ENCODE results near the gene MGAT5.

MGAT5 gene, protein sequence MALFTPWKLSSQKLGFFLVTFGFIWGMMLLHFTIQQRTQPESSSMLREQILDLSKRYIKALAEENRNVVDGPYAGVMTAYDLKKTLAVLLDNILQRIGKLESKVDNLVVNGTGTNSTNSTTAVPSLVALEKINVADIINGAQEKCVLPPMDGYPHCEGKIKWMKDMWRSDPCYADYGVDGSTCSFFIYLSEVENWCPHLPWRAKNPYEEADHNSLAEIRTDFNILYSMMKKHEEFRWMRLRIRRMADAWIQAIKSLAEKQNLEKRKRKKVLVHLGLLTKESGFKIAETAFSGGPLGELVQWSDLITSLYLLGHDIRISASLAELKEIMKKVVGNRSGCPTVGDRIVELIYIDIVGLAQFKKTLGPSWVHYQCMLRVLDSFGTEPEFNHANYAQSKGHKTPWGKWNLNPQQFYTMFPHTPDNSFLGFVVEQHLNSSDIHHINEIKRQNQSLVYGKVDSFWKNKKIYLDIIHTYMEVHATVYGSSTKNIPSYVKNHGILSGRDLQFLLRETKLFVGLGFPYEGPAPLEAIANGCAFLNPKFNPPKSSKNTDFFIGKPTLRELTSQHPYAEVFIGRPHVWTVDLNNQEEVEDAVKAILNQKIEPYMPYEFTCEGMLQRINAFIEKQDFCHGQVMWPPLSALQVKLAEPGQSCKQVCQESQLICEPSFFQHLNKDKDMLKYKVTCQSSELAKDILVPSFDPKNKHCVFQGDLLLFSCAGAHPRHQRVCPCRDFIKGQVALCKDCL

DNA sequence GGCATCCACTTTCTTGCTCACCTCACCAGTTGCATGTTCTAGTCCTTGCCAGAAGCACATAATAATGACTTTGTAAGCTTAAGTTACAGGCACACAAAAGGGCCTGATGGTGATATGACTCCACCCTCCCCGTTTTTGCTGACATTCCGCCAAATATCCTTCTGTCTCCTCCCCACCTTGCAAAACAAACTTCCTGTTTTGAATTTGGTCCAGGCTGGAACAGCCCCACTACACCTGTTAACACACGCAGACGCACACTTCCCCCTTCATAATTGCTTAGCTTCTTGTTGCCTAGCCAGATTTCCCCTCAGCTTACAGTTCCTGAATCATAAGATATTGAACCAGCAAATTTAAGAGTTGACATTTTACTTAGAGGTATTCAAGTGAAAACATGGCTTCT, at the start of gene MGAT5:
Gene MGAT5 (plus strand): TSS at position 269 of the 400 bp plus-strand sequence. CDS start 332 bp downstream, outside the sequence.
- no peak for DNase-seq (ENCODE audit: low read depth)

DNA sequence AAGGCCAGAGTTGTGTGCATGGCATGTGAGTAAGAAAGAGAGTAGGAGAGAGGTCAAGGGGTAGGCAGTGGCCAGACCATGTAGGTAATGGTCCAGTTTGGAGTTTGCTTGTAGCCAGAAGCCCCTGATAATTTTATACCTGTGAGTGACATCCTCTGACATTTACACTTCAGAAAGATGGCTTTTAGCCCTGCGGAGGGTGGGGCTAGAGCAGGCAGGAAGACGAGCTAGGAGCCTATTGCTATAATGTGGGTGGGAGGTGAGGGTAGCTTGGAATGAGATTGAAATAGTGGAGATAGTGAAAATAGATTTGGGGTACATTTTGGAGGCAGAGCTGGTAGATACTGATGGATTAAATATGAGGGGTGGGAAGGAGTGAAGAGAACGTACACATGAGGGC, 48.8 kb upstream of the MGAT5 start:
- DNase-seq (ENCODE audit: low read depth) = no peak

DNA sequence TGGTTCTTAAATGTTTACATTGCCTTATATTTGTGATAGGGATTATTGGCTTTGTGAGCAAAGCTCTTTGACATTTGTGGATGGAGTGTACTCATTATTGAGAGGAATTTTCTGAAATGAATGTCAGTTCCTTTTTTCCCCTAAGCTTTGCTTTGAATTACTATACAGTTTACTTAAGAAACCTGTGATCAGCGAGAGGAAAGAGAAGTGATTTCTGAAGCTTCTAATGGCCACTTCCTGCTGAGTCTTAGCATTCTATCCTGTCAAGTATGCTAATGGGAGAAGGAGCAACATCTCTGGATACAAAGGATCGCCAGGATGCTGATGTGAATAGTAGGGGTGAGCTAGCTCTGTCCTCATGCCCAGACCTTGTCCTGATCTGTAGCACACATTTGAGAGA, 47.8 kb upstream of the MGAT5 start:
- no peak for DNase-seq (ENCODE audit: low read depth)

DNA sequence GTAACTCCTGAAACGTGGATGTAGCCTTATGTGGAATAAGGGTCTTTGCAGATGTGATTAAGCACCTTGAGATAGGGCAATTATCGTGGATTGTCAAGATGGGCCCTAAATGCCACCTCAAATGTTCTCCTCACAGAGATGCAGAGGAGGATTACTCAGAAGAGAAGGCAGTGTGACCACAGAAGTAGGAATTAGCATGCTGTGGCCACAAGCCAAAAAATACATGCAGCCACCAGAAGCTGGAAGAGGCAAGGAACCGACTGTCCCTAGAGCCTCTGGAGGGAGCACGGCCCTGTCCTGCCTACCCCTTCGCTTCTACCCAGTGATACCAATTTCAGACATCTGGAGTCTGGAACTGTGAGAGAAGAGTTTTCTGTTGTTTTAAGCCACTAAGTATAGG, 47.3 kb upstream of the MGAT5 start:
- DNase-seq (ENCODE audit: low read depth) = no peak

GRCh38 chr2:134207589-134208209, 46.2 kb upstream of the MGAT5 start:
- peak; percentile 49 for DNase-seq (ENCODE audit: low read depth)

GRCh38 chr2:134208825-134209224, 45.0 kb upstream of the MGAT5 start:
- DNase-seq (ENCODE audit: low read depth) = no peak

GRCh38 chr2:134212746-134213145, 41.1 kb upstream of the MGAT5 start:
- DNase-seq (ENCODE audit: low read depth) = no peak

DNA sequence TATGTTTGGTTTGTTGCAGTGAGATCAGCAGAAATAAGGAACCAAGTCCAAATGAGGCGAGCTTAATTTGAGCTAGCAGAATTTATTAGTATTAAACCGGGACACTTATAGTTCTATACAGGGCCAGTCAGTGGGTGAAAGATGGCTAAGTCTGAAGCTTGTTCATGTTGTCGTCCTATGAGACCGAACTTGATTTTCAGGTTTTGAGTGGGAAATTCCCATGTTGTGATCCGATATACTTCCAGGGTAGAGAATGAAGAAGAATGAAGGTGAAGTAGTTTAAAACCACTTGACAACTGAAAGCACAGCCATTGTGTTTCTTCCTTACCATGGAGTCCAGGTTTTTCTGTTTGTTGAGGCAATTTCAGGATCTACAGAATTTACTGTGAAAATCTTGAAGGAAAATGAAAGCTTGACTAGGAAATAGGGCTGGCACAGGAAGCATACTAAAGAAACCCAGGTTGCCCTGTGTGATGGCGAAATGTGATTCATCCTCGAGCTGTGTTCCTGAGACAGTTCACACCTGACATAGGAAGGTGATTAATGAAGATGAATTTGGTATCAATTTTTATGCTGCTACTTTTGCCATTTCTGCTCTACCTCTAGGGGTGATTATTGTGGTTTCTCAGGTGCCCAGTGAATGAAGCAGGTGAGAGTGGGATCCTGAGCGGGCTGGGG, 37.6 kb upstream of the MGAT5 start:
- no peak for DNase-seq (ENCODE audit: low read depth)

DNA sequence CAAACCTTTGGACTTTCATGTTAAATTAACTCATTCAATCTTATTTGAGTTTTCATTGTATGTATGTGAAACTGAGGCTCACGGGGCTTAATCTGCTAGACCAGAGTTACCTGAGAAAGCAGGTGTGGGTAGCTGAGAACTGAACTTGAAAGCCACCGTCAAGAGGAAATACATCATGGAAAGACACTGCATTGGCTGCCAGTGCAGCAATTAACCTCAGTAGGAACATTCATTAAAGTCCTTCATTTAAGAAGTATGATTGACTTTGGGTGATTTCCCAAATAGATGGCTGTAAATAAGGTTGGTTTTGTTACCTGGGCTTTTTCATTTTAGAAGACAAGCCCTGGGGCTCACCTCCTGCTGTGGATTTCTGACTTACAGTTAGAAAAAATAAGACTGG, 36.5 kb upstream of the MGAT5 start:
- no peak for DNase-seq (ENCODE audit: low read depth)

GRCh38 chr2:134217924-134218323, 35.9 kb upstream of the MGAT5 start:
- no peak for DNase-seq (ENCODE audit: low read depth)

DNA sequence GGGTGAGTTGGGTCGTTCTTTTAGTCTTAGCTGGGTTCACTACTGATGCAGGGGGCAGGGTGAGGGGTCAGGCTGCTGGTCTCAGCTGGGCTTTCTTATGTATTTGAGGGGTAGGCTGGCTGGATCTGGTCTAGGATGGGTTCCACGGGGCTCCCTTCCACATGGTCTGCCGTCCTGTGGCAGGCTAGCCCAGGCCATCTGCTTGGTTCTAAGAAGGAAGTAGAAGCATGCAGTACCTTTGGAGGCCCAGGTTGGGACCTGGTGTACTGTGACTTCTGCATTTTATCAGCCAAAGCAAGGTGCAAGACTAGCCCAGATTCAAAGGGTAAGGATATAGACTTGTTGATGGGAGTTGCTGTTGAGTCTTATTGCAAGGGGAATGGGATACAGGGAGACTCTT, 35.5 kb upstream of the MGAT5 start:
- DNase-seq (ENCODE audit: low read depth) = no peak

DNA sequence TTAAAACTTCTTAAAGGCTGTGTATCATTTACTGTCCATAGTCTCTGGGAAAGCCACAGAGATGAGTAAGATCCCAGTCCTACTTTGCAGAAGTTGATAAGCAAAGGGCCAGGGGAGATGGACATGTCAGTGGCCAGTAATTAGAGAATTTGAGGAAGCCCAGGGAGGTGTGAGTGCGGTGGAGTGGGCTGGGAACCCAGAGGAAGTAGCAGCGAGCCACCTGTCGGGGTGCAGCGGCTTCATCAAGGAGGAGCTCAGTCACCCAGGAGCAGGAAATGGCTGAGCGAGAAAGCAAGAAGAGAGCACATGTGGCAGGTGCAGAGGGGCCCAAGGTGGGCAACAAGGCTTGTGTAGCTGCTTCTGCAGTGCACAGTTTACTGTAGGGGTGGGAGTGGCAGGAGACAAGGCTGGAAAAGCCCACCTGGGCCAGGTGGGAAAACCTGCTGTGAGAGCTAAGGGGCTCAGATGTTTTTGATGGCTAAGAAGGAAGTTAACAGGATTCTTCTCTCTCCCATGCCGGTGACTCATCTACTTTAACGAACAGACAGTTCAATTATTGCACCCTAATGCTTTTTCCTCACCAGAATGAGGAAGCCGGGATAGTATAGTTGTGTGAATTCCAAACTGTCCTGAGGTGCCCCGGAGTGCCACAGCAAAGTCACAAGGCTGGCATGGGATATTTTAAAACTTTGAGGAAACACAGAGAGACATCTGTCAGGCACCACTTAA, 34.8 kb upstream of the MGAT5 start:
- DNase-seq (ENCODE audit: low read depth) = no peak

GRCh38 chr2:134220344-134220974, 33.4 kb upstream of the MGAT5 start:
- DNase-seq (ENCODE audit: low read depth) = no peak

DNA sequence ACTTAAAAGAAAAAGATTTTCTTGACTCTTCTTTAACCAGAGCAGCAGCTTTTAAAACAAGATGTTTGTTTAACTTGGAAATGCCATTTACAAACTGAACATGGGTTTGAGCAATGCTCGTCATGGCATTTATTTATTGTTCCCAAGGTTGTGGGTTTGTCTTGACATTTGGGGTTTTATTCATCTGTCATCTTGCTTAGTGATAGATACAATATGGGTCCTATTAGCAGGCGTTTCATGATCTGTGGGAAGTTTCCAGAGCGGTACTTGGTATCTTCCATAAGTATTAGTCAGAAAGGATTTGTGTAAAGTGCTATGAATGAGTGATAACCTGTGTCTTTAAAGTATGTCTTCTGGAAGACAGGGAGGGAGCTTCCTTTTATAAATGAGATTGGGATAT, 29.9 kb upstream of the MGAT5 start:
- DNase-seq (ENCODE audit: low read depth) = no peak

DNA sequence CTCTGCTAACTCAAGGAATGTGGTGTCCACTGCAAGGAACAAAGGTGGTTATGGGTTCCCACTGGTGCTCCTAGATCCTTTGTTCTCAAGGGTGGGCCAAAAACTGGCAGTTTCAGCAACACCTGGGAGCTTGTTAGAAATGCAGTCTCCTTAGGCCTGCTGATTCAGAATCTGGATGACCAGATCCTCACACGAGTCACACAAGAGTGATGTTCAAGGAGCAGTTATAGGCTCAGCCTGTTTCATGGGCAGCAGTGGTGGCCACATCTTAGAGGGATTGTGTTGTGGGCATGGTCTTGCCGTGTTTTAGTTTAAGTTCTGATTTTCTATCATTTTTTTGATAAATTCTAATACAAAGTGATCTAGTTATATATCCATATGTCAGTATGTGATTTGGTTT, 28.7 kb upstream of the MGAT5 start:
- DNase-seq (ENCODE audit: low read depth) = no peak

- no peak for DNase-seq (ENCODE audit: low read depth)
Observed at GRCh38 chr2:134225841-134226240, 28.0 kb upstream of the MGAT5 start.

DNA sequence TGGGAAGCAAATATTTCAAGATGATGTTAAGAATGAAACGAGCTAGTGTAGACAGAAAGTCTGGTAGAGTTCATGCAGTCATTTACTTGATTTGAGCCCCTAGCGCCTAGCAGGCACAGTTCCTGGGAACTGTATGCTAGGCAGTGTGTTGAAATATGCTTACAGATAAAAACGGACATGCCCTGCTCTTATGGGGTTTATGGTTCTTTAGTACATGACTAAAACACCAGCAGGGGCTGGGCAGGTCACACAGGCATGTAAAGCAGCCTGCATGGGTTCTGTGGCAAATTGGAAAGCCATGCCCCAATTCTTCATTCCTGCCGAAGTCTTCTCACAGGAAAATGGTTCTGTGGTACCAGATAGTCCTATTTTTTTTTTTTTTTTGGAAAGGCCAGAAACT, 27.3 kb upstream of the MGAT5 start:
- no peak for DNase-seq (ENCODE audit: low read depth)

DNA sequence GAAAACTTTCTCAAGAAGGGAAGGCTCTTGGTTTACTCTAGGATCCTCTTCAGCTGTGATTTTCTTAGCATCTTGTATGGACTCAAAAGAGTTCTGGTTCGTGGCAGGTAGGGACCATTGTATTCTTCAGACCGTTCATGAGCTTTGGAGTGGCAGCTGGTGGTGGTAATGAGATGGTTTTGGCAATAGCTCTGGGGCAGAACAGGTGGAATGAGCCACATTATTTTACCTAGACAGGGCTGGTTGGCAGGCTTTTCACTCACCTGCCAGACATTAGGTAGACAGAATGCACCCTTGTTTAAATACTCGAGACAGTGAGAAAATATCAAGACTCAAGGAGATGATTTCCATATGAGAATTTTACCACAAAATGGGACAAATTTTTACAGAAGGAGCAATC, 26.2 kb upstream of the MGAT5 start:
- DNase-seq (ENCODE audit: low read depth) = no peak

GRCh38 chr2:134228493-134228903, 25.4 kb upstream of the MGAT5 start:
- no peak for DNase-seq (ENCODE audit: low read depth)

- no peak for DNase-seq (ENCODE audit: low read depth)
Observed at GRCh38 chr2:134229540-134229939, 24.3 kb upstream of the MGAT5 start.

DNA sequence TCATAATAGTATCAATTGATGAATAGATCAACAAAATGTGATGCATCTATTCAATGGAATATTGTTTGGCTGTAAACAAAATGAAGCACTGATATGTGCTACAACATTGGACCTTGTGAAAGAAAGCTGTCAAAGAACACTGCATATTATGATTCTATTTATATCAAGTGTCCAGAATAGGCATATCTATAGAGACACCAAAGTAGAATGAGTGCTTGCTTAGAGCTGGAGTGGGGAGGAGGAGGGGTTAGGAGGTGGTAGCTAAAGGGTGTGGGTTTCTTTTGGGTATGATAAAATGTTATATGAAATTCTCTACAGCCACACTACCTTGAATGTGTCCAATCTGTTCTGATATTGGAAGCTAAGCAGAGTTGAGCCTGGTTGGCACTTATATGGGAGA, 23.0 kb upstream of the MGAT5 start:
- DNase-seq (ENCODE audit: low read depth) = no peak

All from activated T-helper 9 cell treated with anti-CD3 and anti-CD28 coated beads, Interleukin-2, amount 50 U/mL, for 16 hours (primary cell).